HEK293 (cell line): ENCODE data around the gene TNS4.
A peak's percentile ranks its signal among the peaks of the same experiment; 100 is the strongest.

ENCODE experiments used
- CTCF ChIA-PET: fragments of 350-600 bp; formaldehyde crosslinking; extraction: SDS; loops from one replicate; lab custom pipeline; 2021; ENCODE audit warnings: antibody characterized with exemption; lab: Yijun Ruan, JAX
- POLR2A ChIA-PET: fragments of 300-600 bp; formaldehyde crosslinking; extraction: SDS; loops from one replicate; lab custom pipeline; 2020; ENCODE audit warnings: antibody characterized with exemption, inconsistent platforms; lab: Yijun Ruan, JAX
- H3K27ac ChIP-seq: fragments of 200-500 bp; sonication (Bioruptor generic); 2 replicates; pipeline ENCODE4 v1.5.1; 2014; ENCODE audit warnings: low read depth, low read length, control low read depth, inconsistent platforms; ENCODE audit errors: extremely low read depth
- H3K36me3 ChIP-seq, 2 experiments: fragments of 200-500 bp in 1 of 2; sonication (Bioruptor generic) in 1 of 2; 1 replicate in 1 of 2; 2 replicates in 1 of 2; pipeline ENCODE4 v1.5.1; 2014 to 2017; ENCODE audit warnings: inconsistent platforms in 2 of 2, low read length in 2 of 2; ENCODE audit not compliant: control insufficient read depth in 2 of 2, insufficient read depth in 1 of 2
- H3K4me1 ChIP-seq: fragments of 200-500 bp; sonication (Bioruptor generic); 2 replicates; pipeline ENCODE4 v1.5.1; 2014; ENCODE audit warnings: mild to moderate bottlenecking, low read length, inconsistent platforms; ENCODE audit not compliant: control insufficient read depth, insufficient read depth
- H3K4me3 ChIP-seq: 2 replicates; pipeline ENCODE4 v1.5.1; 2011; ENCODE audit warnings: low read depth, mild to moderate bottlenecking, control low read depth, low read length, moderate library complexity
- H3K9me3 ChIP-seq: fragments of 200-500 bp; sonication (Bioruptor generic); 2 replicates; pipeline ENCODE4 v1.5.1; 2014; ENCODE audit warnings: low read depth, low read length, inconsistent platforms; ENCODE audit not compliant: control insufficient read depth, insufficient read depth
- KLF1 ChIP-seq: fragments of 450-650 bp; formaldehyde crosslinking; IDR thresholded peaks from 2 replicates; pipeline ENCODE4 v1.5.1; 2016; ENCODE audit warnings: missing biosample characterization, missing genetic modification characterization
- KLF17 ChIP-seq: fragments of 450-650 bp; formaldehyde crosslinking; IDR thresholded peaks from 2 replicates; pipeline ENCODE4 v1.5.1; 2016; ENCODE audit warnings: missing biosample characterization, missing genetic modification characterization
- PRDM1 ChIP-seq: fragments of 450-650 bp; formaldehyde crosslinking; IDR thresholded peaks from 2 replicates; pipeline ENCODE4; 2016; ENCODE audit warnings: missing biosample characterization, missing genetic modification characterization
- RBAK ChIP-seq: fragments of 450-650 bp; formaldehyde crosslinking; IDR thresholded peaks from 2 replicates; pipeline ENCODE4 v1.5.1; 2016; ENCODE audit warnings: missing biosample characterization, missing genetic modification characterization
- REST ChIP-seq: fragments of 450-650 bp; formaldehyde crosslinking; IDR thresholded peaks from 2 replicates; pipeline ENCODE4 v1.5.1; 2016; ENCODE audit warnings: missing biosample characterization, missing genetic modification characterization
- SP7 ChIP-seq: fragments of 450-650 bp; formaldehyde crosslinking; IDR thresholded peaks from 2 replicates; pipeline ENCODE4 v1.5.1; 2016; ENCODE audit warnings: missing biosample characterization, missing genetic modification characterization
- YY1 ChIP-seq: fragments of 450-650 bp; formaldehyde crosslinking; IDR thresholded peaks from 2 replicates; pipeline ENCODE4 v1.5.1; 2018; ENCODE audit warnings: missing biosample characterization, missing genetic modification characterization
- YY2 ChIP-seq: fragments of 450-650 bp; formaldehyde crosslinking; IDR thresholded peaks from 2 replicates; pipeline ENCODE4 v1.5.1; 2016; ENCODE audit warnings: missing biosample characterization, missing genetic modification characterization
- ZFP37 ChIP-seq: fragments of 450-650 bp; formaldehyde crosslinking; IDR thresholded peaks from 2 replicates; pipeline ENCODE4 v1.5.1; 2016; ENCODE audit warnings: missing biosample characterization, missing genetic modification characterization
- ZNF10 ChIP-seq: fragments of 450-650 bp; formaldehyde crosslinking; IDR thresholded peaks from 2 replicates; pipeline ENCODE4 v1.5.1; 2017; ENCODE audit warnings: missing biosample characterization, missing genetic modification characterization
- ZNF26 ChIP-seq: fragments of 450-650 bp; formaldehyde crosslinking; IDR thresholded peaks from 2 replicates; pipeline ENCODE4 v1.5.1; 2016; ENCODE audit warnings: missing biosample characterization, missing genetic modification characterization
- ZNF324 ChIP-seq: fragments of 450-650 bp; formaldehyde crosslinking; IDR thresholded peaks from 2 replicates; pipeline ENCODE4 v1.5.1; 2016; ENCODE audit warnings: missing biosample characterization, missing genetic modification characterization
- ZNF335 ChIP-seq: fragments of 450-650 bp; formaldehyde crosslinking; conservative IDR thresholded peaks from 2 replicates; pipeline ENCODE4 v1.5.1; 2016; ENCODE audit warnings: missing biosample characterization, missing genetic modification characterization
- ZNF362 ChIP-seq: fragments of 450-650 bp; formaldehyde crosslinking; IDR thresholded peaks from 2 replicates; pipeline ENCODE4 v1.5.1; 2016; ENCODE audit warnings: missing biosample characterization, missing genetic modification characterization
- ZNF404 ChIP-seq: fragments of 450-650 bp; formaldehyde crosslinking; IDR thresholded peaks from 2 replicates; pipeline ENCODE4 v1.5.1; 2017; ENCODE audit warnings: missing biosample characterization, missing genetic modification characterization
- ZNF433 ChIP-seq: fragments of 450-650 bp; formaldehyde crosslinking; IDR thresholded peaks from 2 replicates; pipeline ENCODE4 v1.5.1; 2016; ENCODE audit warnings: missing biosample characterization, missing genetic modification characterization, low read depth
- ZNF555 ChIP-seq: fragments of 450-650 bp; formaldehyde crosslinking; conservative IDR thresholded peaks from 2 replicates; pipeline ENCODE4 v1.5.1; 2017; ENCODE audit warnings: missing biosample characterization, mild to moderate bottlenecking, missing genetic modification characterization, inconsistent platforms
- ZNF837 ChIP-seq: fragments of 450-650 bp; formaldehyde crosslinking; IDR thresholded peaks from 2 replicates; pipeline ENCODE4 v1.5.1; 2016; ENCODE audit warnings: missing biosample characterization, missing genetic modification characterization

The TNS4 gene

GRCh38 chr17:40519089-40519775, 17.8 kb upstream of the TNS4 start:
- TF ChIP-seq ZNF837 (tag by site-specific recombination) (no peak), YY2 (tag by site-specific recombination) (no peak), ZNF362 (tag by site-specific recombination) (no peak), YY1 (no peak), ZNF324 (tag by site-specific recombination) (no peak)
- Histone ChIP-seq H3K4me3 (no peak overlapping the region), H3K9me3 (no peaks in the 10 kb centered on the region), H3K4me1 (no peaks in the 10 kb centered on the region), H3K27ac (no peak overlapping the region), H3K36me3 (no peaks in the 10 kb centered on the region)
- ChIA-PET CTCF (interaction anchor here (0.6 to 4.7 kb wide), 8 partner anchors 14 to 493 kb away, joined by 3 to 28 read pairs (median 5); no protein-coding TSS in a partner anchor), POLR2A (interaction anchor here (1.7 kb wide), 1 partner anchor 14 kb away, joined by 4 read pairs; no protein-coding TSS in a partner anchor)

- no peak for TF ChIP-seq ZNF335 (tag by site-specific recombination)
- TF ChIP-seq PRDM1, result 0 out of 2 replicates have a peak, but pooled peaks have one; percentile 7
- peak; percentile 75 for TF ChIP-seq KLF1 (tag by site-specific recombination)
- no peak for TF ChIP-seq ZNF433 (tag by site-specific recombination)
- 0 out of 2 replicates have a peak, but pooled peaks have one; percentile 12 for TF ChIP-seq SP7 (tag by site-specific recombination)
- 0 out of 2 replicates have a peak, but pooled peaks have one; percentile 32 for TF ChIP-seq KLF17
- TF ChIP-seq ZNF26 (tag by site-specific recombination), result no peak
- Histone ChIP-seq H3K4me1 (no peaks in the 10 kb centered on the region), H3K27ac (no peak overlapping the region), H3K9me3 (no peaks in the 10 kb centered on the region), H3K36me3 (no peaks in the 10 kb centered on the region), H3K4me3 (no peak overlapping the region)
- POLR2A ChIA-PET, result interaction anchor here (0.6 to 1.7 kb wide), 2 partner anchors 15 to 316 kb away, joined by 4 read pairs; no protein-coding TSS in a partner anchor
- CTCF ChIA-PET, result interaction anchor here (0.6 to 4.7 kb wide), 4 partner anchors 15 to 103 kb away, joined by 3 to 28 read pairs (median 7); no protein-coding TSS in a partner anchor
These were observed 17.1 kb upstream of the TNS4 start for GRCh38 chr17:40518401-40519088.

GRCh38 chr17:40517981-40518380, 16.6 kb upstream of the TNS4 start:
- H3K4me3 ChIP-seq, result no peak overlapping the region
- H3K9me3 ChIP-seq, result no peaks in the 10 kb centered on the region
- no peak overlapping the region for H3K27ac ChIP-seq
- no peak for TF ChIP-seq ZFP37 (tag by site-specific recombination)
- TF ChIP-seq RBAK (tag by site-specific recombination), result no peak
- TF ChIP-seq ZNF10 (tag by site-specific recombination), result no peak
- no peak for TF ChIP-seq ZNF555 (tag by site-specific recombination)
- no peak for TF ChIP-seq ZNF404 (tag by site-specific recombination)
- no peak for TF ChIP-seq REST (tag by site-specific recombination)
- no peaks in the 10 kb centered on the region for H3K36me3 ChIP-seq
- no peaks in the 10 kb centered on the region for H3K4me1 ChIP-seq
- POLR2A ChIA-PET, result interaction anchor here (0.6 to 1.7 kb wide), 2 partner anchors 100 to 315 kb away, joined by 4 to 6 read pairs; partner anchors contain the start of gene TOP2A
- CTCF ChIA-PET, result interaction anchor here (1.0 to 4.7 kb wide), 3 partner anchors 15 to 102 kb away, joined by 3 to 28 read pairs (median 9); no protein-coding TSS in a partner anchor
